GM21515 (cell line): ENCODE measurements around the gene CASP10.
A peak's percentile ranks its signal among the peaks of the same experiment; 100 is the strongest.
"Not testable (repeated sequence)": the region's sequence is repeated elsewhere in the genome, so short reads cannot be mapped to it uniquely, and the experiment has no call there.

ENCODE experiments used
- ATAC-seq: cut with Tn5 transposase; IDR thresholded peaks from one replicate; pipeline ENCODE4 v1.9.1; 2021; ENCODE audit not compliant: unreplicated experiment

Gene CASP10

DNA sequence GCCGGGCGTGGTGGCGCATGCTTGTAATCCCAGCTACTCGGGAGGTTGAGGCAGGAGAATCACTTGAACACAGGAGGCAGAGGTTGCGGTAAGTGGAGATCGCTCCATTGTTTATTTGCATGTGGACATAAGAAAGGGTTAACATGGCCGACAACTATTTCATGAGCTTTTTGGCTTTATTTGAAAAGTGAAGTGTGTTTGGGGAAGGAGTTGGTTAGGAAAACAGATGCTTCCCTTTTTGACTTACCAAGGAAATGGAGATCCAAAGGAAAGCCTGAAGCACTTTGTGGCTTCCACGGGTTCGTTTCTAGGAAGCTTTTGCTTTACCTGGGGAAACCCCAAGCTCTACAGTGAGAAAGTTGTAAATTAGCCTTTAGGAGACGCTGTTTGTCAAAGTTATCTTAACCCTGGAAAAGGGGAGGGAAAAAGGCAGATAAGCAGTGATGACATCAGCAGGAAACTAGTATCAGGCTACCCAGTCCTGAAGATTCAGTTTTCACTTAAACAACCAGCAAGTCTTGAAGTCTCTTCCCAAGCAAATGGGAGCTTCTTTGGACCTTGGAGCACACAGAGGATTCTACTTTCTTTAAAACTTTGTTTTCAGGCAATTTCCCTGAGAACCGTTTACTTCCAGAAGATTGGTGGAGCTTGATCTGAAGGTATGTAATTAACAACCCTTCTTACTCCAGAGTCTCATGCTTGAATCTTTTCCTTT lies at the start of gene CASP10:
Gene CASP10 (plus strand): TSS at position 492 of the 715 bp plus-strand sequence. CDS start 2,637 bp downstream, outside the sequence.
- ATAC-seq = peak; percentile 69

DNA sequence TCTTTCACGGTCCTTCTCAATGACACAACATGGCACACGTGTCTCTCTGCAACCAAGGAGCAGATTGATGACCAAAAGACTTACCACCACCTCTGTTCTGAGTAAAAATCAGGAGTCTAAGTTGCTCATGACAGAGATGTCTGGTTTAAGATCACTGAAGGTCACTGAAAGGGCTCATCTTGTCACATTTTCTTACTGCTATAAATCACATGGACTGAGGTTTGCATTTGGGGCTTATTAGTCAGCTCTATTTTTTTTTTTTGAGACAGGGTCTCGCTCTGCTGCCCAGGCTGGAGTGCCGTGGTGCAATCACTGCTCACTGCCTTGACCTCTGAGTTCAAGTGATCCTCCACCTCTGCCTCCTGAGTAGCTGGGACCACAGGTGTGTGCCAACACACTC lies 47.6 kb upstream of the CASP10 start:
- ATAC-seq = no peak

DNA sequence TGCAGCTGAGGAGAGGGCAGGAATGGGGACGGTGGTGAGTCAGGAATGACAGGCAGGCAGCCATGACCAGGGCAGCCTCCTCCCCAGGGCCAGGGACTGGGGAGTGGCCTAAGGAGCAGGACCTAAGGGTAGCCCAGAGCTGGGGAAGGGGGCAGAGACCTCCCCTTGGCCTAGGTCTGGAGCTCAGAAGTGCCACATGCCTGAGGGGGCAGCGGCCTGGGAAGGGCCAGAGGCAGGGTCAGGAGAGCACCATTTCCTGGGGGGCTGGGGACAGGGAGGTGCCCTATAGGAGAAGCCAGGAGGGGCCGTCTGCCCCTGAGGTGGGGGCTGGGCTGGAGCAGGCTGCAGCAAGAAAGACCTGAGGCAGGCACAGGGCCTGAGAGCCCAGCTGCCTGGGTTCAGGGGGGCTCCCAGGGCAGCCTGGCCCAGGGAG lies 46.0 kb upstream of the CASP10 start:
- ATAC-seq = no peak

DNA sequence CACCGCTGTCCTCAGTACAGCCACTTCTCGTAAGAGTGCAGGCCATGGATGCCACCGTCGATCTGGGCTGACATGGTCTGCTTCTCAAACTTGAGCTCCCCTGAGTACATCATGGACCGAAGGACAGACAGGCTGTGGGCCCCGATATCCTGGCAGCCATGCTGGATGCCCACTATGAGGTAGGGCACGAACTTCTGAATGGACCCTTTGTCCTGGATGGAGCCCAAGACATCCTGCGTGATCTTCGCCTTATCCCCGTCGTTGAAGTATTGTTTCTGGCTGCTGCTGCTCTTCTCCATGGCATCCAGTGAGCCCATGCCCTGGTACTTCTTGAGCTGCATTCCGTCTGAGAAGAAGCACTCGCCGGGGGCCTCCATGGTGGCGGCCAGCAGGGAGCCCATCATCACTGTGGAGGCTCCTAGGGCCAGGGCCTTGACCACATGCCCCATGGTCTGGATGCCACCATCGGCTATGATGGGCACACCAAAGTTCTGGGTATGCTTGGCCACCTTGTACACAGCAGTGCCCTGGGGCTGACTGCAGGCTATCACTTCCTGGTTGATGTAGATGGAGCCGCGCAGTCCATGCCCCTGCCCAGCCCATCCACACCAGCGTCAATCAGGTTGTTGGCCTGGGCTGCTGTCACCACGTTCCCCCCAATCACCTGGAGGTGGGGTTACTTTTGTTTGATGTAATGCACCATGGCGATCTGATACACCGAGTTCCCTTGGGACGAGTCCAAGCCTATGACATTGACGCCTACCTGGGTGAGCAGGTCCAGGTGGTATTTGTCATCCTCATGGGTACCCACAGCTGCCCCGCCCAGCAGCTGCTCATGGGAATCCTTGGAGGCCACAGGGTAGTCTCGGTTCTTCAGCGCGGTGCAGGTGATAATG lies 45.2 kb upstream of the CASP10 start:
- ATAC-seq = no peak

GRCh38 chr2:201138401-201138970 lies 44.5 kb upstream of the CASP10 start:
- ATAC-seq = no peak

DNA sequence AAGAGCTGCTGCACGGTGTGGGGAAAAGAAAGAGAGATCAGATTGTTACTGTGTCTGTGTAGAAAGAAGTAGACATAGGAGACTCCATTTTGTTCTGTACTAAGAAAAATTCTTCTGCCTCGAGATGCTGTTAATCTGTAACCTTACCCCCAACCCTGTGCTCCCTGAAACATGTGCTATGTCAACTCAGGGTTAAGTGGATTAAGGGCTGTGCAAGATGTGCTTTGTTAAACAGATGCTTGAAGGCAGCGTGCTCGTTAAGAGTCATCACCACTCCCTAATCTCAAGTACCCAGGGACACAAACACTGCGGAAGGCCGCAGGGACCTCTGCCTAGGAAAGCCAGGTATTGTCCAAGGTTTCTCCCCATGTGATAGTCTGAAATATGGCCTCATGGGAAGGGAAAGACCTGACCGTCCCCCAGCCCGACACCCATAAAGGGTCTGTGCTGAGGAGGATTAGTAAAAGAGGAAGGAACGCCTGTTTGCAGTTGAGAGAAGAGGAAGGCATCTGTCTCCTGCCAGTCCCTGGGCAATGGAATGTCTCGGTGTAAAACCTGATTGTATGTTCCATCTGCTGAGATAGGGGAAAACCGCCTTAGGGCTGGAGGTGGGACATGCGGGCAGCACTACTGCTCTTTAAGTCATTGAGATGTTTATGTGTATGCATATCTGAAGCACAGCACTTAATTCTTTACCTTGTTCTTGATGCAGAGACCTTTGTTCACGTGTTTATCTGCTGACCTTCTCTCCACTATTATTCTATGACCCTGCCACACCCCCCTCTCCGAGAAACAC lies 43.8 kb upstream of the CASP10 start:
- not testable (repeated sequence) for ATAC-seq

- no peak for ATAC-seq
These were observed 42.9 kb upstream of the CASP10 start for GRCh38 chr2:201139836-201140604.

DNA sequence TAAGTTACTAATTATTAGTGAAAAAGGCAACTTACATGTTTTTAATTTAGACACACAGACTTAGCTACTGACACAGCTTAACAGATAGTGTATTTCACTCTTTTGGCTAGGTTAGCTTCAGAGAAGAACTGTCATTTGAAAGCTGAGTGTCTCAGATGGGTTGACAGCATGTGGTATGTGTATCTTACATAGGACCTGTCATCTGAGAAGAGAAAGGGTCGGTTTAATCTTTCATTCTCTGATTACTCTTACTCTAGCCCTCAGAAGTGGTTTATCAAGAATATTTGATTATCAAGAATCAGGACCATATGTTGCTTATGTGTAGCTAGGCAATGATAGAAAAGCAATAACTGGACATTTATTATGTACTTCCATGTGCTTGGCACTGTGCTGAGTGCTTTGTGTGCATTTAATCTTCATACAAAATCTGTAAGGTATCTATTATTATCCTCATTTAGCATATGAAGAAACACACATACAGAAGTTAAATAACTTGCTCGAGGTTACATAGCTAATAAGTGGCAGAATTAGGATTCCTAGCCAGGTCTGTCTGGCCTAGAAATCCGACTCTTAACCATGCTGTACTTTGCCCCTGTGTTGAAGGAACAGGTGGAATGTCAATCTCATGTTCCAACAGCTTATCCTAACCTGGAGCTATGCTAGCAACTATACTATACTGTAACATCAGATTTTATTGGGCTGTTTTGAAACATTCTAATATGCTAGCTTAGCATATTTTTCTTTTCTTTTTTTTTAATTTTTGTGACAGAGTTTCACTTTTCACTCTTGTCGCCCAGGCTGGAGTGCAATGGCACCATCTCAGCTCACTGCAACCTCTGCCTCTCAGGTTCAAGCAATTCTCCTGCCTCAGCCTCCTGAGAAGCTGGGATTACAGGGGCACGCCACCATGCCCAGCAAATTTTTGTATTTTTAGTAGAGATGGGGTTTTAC lies 38.6 kb upstream of the CASP10 start:
- no peak for ATAC-seq

DNA sequence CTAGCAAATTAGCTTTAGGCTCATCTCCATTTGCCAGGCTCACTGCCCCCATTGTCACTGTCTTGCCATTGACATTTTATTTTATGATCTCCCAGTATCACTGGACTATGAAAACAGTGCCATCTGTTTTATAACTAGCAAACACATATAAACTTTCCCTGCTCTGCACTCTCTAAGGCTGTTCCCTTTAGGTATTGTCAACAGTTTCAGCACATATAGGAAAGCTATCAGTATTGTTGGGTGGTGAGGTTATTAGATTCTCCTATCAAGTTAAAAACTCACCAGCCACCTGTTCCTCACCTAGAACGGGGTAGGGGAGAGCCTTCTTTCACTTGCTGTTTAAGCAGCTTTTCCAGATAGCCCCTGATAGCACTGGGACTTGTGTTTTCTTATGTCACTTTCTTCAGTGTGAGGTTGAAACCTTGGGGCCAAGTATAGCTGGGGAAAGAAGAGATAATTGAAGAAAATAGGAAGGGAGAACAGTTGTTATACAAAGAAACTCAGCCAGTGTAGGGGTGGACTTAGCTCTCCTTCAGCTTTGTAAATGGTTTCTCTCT lies 34.4 kb upstream of the CASP10 start:
- no peak for ATAC-seq

DNA sequence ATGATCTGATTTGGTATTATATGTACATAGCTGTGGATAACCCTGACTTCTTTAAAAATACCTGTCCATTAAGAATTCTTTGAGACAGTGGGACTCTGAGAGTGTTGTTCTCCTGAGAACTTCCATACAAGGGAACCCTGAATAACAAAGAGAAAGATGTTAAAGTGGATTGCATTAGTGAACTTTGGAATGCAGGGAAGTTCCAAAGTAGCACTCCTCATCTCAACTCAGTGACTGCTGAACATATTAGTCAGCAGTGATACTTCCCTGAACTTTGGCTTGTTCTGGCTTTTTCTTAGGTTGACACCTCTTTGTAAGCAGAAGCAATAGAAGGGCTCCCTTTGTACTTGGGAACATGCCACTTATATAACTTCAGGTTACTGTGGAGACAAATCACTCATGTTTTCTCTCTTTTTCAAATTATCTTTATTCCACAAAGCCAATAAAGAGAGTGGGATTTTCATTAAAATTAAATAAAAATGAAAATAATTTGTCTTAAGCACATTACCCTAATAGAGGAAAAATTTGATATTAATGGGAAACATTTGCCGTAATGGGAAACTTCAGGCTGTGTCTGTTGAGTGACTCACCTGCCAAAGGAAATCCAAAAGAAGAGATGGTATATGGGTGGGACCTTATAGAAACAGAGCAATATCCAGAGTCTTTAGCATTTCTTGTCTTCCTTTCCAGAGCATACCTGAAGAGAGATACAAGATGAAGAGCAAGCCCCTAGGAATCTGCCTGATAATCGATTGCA lies 33.7 kb upstream of the CASP10 start:
- ATAC-seq = no peak

DNA sequence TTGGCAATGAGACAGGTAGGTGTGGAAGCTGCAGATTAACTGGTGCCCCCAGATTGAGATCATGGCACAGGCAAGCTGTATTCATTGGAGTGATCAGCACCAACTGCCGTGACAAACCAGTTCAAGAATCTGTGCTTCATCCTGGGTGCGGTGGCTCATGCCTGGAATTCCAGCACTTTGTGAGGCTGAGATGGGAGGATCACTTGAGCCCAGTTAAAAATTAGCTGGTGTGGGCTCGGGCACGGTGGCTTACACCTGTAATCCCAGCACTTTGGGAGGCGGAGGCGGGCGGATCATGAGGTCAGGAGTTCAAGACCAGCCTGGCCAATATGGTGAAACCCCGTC lies 33.1 kb upstream of the CASP10 start:
- not testable (repeated sequence) for ATAC-seq

DNA sequence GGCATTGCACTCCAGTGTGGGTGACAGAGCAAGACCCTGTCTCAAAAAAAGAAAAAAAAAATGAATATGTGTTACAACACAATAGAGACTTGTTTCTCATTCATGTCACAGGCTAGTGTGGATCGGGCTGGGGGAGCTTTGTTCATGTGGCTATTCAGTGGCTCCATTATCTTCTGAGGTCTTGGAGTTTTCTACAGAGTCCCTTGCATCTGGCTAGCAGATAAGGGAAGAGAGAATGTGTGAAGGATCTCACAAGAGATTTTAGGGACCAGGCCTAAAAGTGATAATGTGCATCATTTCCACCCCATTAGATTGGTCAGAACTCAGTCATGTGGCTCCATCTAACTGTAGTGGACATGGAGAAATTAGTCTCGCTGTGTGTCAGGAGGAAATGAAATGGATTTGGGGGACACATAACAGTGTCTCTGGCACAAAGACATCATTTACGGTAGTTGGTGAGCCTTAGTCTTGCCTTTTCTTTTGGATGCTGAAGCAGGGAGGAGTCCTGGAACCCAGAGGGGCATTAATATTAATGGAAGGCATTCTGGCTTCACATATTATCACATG lies 32.4 kb upstream of the CASP10 start:
- ATAC-seq = no peak

DNA sequence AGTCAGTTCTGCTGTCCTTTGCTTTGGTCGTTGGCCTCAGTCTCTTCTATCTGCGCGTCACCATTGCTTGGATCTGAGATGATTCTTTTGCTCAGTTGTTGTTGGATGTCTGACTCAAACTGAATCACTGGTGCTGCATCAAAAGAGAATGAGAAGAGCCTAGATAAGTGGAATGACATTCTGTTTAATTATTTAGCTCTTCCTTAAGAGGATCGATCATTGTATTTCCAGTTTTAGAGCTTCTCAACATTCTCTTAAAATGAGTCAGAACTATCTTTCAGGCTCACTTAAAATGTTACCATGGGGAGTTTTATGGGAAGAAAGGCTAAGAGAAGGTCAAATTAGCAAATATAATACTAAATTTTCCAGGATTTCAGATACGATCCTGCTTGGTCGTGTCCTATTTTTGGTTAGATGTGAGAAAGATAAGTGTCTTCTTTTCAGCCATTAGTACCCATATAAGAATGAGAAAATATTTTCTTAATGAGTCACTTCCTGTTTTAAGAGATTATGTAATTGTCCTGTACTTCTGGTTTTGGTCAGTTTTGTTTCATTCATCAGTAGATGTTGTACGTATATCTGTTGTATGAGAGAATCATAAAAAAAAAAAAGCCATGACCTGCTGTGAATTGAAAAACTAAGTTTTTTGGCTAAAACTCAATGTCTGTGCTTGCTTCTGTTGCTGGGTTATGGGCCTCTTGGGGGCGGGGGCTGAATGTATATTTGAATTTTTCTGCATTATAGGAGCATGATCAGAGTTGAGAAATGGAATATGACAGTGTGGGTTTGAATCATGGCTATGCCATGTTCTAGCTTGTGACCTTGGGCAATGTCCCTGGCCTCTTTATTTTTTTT lies 31.6 kb upstream of the CASP10 start:
- peak; percentile 68 for ATAC-seq

DNA sequence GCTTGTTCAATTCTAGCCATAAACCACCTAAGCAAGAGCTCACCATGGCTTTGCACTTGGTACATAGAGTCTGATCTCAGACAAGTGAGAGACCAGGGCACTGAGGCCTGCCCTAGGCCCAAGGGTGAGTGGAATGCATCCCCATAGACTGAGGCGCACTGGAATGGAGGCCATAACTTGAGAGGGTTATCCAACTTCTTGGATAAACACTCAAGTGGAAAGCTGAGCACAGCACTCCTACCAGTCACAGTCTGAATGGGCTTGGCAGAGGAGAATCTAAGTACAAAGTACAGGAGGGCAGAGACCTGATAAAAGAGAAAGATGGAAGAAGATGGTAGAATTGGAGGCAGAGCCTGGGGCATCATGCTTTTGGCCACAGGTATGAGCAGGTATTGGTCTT lies 30.4 kb upstream of the CASP10 start:
- no peak for ATAC-seq

- no peak for ATAC-seq
These were observed 29.7 kb upstream of the CASP10 start for GRCh38 chr2:201152999-201153815.
